A549 (cell line): ENCODE results near the gene GULP1. TPM values are rescaled to one million over a fixed set of nuclear protein-coding genes. Genes with fewer than 3 reads are reported as not detected.
A peak's percentile ranks its signal among the peaks of the same experiment; 100 is the strongest.

ENCODE experiments used
- ATAC-seq, 2 experiments: fragments of 200-7000 bp in 1 of 2; fragments of >200 bp in 1 of 2; cut with Nextera tagmentation in 1 of 2; cut with Tn5 transposase in 1 of 2; 3 replicates each; pipeline versions ENCODE4 v1.8.0 to v1.9.1; 2018 to 2020; ENCODE audit warnings: mild to moderate bottlenecking in 1 of 2, moderate library complexity in 1 of 2
- CTCF ChIA-PET: fragments of 300-600 bp; sonication (Branson Sonifier 250); formaldehyde crosslinking; extraction: SDS; loops from one replicate; lab custom pipeline; 2021; ENCODE audit warnings: antibody characterized with exemption, inconsistent platforms; lab: Yijun Ruan, JAX
- POLR2A ChIA-PET: fragments of 350-600 bp; formaldehyde crosslinking; extraction: SDS; loops from one replicate; lab custom pipeline; 2021; ENCODE audit warnings: antibody characterized with exemption, inconsistent platforms; lab: Yijun Ruan, JAX
- DNase-seq, 2 experiments: peaks; one replicate each; pipeline versions ENCODE4 v3.0.0 to v3.0.0-alpha.2; 2011 to 2016; ENCODE audit warnings: low read depth in 1 of 2, low spot score in 1 of 2
- FAIRE-seq: peaks from 2 replicates; lab custom pipeline; 2011; peaks lifted over from hg19 to GRCh38; lab: Jason Lieb, UNC
- H3K27ac ChIP-seq, 2 experiments: fragments of >200 bp; sonication (Bioruptor Twin); formaldehyde crosslinking; 3 replicates each; pipeline ENCODE4 v1.5.1; 2016 to 2017
- H3K4me1 ChIP-seq: fragments of >200 bp; sonication (Bioruptor Twin); formaldehyde crosslinking; 3 replicates; pipeline ENCODE4 v1.6.1; 2016
- H3K4me2 ChIP-seq: fragments of >200 bp; sonication (Bioruptor Twin); formaldehyde crosslinking; 3 replicates; pipeline ENCODE4 v1.6.1; 2016
- H3K4me3 ChIP-seq: fragments of >200 bp; sonication (Bioruptor Twin); formaldehyde crosslinking; 3 replicates; pipeline ENCODE4 v1.5.1; 2016
- H3K9me3 ChIP-seq: fragments of >200 bp; sonication (Bioruptor Twin); formaldehyde crosslinking; 3 replicates; pipeline ENCODE4 v1.6.1; 2016
- CBX8 ChIP-seq: fragments of 200-600 bp; sonication (generic); IDR thresholded peaks from 2 replicates; pipeline ENCODE4 v1.6.1; 2016
- CEBPB ChIP-seq, 2 experiments: fragments of >200 bp in 1 of 2; sonication (Bioruptor Twin) in 1 of 2; formaldehyde crosslinking in 1 of 2; IDR thresholded peaks; 2 replicates each; pipeline ENCODE4 v1.6.1; 2012 to 2016
- FOSL2 ChIP-seq, 2 experiments: fragments of 450-650 bp in 1 of 2; fragments of >200 bp in 1 of 2; sonication (Bioruptor Twin) in 1 of 2; formaldehyde crosslinking; IDR thresholded peaks; 2 replicates each; pipeline versions ENCODE4 v1.5.0 to v1.6.1; 2016 to 2020; ENCODE audit warnings: mild to moderate bottlenecking in 1 of 2, moderate library complexity in 1 of 2
- HOXB13 ChIP-seq: fragments of 250-450 bp; sonication (Bioruptor Pico); IDR thresholded peaks from 2 replicates; pipeline ENCODE4 v1.5.0; 2020; ENCODE audit warnings: low read depth, mild to moderate bottlenecking, moderate library complexity
- MAFK ChIP-seq: fragments of 450-650 bp; IDR thresholded peaks from 2 replicates; pipeline ENCODE4 v1.6.1; 2014; ENCODE audit not compliant: partially characterized antibody
- NR3C1 ChIP-seq: fragments of >200 bp; sonication (Bioruptor Twin); formaldehyde crosslinking; IDR thresholded peaks from 3 replicates; pipeline ENCODE4 v1.6.1; 2017
- POLR2A ChIP-seq: IDR thresholded peaks from 2 replicates; pipeline ENCODE4 v1.6.1; 2012; ENCODE audit warnings: mild to moderate bottlenecking, low read length
- RNF2 ChIP-seq: fragments of 200-600 bp; sonication (generic); IDR thresholded peaks from 2 replicates; pipeline ENCODE4 v1.6.1; 2016; ENCODE audit warnings: low read depth, mild to moderate bottlenecking, antibody characterized with exemption, moderate library complexity, borderline replicate concordance
- SMC3 ChIP-seq: fragments of >200 bp; sonication (Bioruptor Twin); formaldehyde crosslinking; IDR thresholded peaks from 3 replicates; pipeline ENCODE4 v1.6.1; 2018; ENCODE audit warnings: inconsistent platforms
- ZFP36 ChIP-seq: fragments of 450-650 bp; IDR thresholded peaks from 2 replicates; pipeline ENCODE4 v1.6.1; 2014; ENCODE audit warnings: borderline replicate concordance; ENCODE audit not compliant: partially characterized antibody
- WGBS: methylation state at CpG from one replicate; pipeline ENCODE4 v1.1.6; 2017; ENCODE audit errors: missing lambda C conversion rate; 5-methylcytosine and 5-hydroxymethylcytosine counted together
- polyA plus RNA-seq, 4 experiments: library from polyadenylated mRNA; depleted of rRNA in 3 of 4; stranded (reverse); fragments of >200 nt; fragmentation: RNase III in 1 of 4; extraction: RNeasy Plus Mini Kit Qiagen cat#74134 plus additional on column Dnase treatment in 1 of 4; gene quantifications; 2 replicates in 3 of 4; 3 replicates in 1 of 4; pipeline ENCODE4 v1.2.3, GENCODE V29; 2011 to 2017
- TF ChIP-seq, protein P1 (sequence below): fragments of >200 bp; sonication (Bioruptor Twin); formaldehyde crosslinking; IDR thresholded peaks from 3 replicates; pipeline ENCODE4 v1.6.1; 2016
- TF ChIP-seq, protein P2 (sequence below): fragments of 200-600 bp; sonication (generic); IDR thresholded peaks from 2 replicates; pipeline ENCODE4 v1.6.1; 2016; ENCODE audit warnings: antibody characterized with exemption, mild to moderate bottlenecking, moderate library complexity
- TF ChIP-seq, protein P3 (sequence below): fragments of 250-450 bp; sonication (Bioruptor Pico); IDR thresholded peaks from 2 replicates; pipeline ENCODE4 v1.5.0; 2021; ENCODE audit warnings: mild to moderate bottlenecking, moderate library complexity, borderline replicate concordance
- TF ChIP-seq, protein P4 (sequence below): fragments of >200 bp; sonication (Bioruptor Twin); formaldehyde crosslinking; IDR thresholded peaks from 3 replicates; pipeline ENCODE4 v1.5.1; 2016

Gene GULP1
- polyA plus RNA-seq, 2 of the 4 experiments (the other 2 are of a cell fraction): 30.7 to 89.2 TPM

DNA sequence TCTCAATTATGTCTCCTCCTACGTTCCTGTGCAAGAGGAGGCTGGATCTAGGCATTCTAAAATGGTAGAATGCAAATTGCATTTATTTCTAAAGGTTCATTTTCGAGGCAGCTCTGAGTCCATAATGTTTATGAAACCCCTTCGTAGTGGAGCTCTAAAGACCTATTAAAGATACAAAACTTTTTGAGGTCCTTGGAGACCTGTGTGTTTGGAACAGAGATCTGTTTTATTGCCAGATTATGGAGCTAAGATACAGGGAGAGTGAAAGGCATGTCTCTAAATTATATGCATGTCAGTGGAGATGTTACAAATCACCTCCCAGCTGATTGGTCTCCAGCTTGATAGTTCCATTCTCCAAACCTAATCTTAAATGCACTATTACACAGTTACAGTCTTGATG is 335.8 kb downstream of the GULP1 start:
- Histone ChIP-seq H3K9me3 (no peaks in the 10 kb centered on the region), H3K4me3 (no peak overlapping the region), H3K4me1 (peaks cover 23% of the 10 kb centered on the region), H3K27ac (no peak overlapping the region), H3K4me2 (no peak overlapping the region)
- CTCF ChIA-PET: no interaction called here
- POLR2A ChIA-PET: no interaction called here
- DNase-seq (no peak), FAIRE-seq (no peak), ATAC-seq (no peak)
- 68% methylated on average over 3 of the region's 3 CpGs for WGBS
- TF ChIP-seq, protein P1, sequence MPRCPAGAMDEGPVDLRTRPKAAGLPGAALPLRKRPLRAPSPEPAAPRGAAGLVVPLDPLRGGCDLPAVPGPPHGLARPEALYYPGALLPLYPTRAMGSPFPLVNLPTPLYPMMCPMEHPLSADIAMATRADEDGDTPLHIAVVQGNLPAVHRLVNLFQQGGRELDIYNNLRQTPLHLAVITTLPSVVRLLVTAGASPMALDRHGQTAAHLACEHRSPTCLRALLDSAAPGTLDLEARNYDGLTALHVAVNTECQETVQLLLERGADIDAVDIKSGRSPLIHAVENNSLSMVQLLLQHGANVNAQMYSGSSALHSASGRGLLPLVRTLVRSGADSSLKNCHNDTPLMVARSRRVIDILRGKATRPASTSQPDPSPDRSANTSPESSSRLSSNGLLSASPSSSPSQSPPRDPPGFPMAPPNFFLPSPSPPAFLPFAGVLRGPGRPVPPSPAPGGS: no peak
- TF ChIP-seq, protein P2, sequence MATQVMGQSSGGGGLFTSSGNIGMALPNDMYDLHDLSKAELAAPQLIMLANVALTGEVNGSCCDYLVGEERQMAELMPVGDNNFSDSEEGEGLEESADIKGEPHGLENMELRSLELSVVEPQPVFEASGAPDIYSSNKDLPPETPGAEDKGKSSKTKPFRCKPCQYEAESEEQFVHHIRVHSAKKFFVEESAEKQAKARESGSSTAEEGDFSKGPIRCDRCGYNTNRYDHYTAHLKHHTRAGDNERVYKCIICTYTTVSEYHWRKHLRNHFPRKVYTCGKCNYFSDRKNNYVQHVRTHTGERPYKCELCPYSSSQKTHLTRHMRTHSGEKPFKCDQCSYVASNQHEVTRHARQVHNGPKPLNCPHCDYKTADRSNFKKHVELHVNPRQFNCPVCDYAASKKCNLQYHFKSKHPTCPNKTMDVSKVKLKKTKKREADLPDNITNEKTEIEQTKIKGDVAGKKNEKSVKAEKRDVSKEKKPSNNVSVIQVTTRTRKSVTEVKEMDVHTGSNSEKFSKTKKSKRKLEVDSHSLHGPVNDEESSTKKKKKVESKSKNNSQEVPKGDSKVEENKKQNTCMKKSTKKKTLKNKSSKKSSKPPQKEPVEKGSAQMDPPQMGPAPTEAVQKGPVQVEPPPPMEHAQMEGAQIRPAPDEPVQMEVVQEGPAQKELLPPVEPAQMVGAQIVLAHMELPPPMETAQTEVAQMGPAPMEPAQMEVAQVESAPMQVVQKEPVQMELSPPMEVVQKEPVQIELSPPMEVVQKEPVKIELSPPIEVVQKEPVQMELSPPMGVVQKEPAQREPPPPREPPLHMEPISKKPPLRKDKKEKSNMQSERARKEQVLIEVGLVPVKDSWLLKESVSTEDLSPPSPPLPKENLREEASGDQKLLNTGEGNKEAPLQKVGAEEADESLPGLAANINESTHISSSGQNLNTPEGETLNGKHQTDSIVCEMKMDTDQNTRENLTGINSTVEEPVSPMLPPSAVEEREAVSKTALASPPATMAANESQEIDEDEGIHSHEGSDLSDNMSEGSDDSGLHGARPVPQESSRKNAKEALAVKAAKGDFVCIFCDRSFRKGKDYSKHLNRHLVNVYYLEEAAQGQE: no peak
- TF ChIP-seq CBX8: no peak
- TF ChIP-seq MAFK: no peak
- no peak for TF ChIP-seq CEBPB (IDR thresholded peaks at IDR 0.05)
- TF ChIP-seq SMC3: no peak
- TF ChIP-seq ZFP36: no peak
- TF ChIP-seq, protein P3, sequence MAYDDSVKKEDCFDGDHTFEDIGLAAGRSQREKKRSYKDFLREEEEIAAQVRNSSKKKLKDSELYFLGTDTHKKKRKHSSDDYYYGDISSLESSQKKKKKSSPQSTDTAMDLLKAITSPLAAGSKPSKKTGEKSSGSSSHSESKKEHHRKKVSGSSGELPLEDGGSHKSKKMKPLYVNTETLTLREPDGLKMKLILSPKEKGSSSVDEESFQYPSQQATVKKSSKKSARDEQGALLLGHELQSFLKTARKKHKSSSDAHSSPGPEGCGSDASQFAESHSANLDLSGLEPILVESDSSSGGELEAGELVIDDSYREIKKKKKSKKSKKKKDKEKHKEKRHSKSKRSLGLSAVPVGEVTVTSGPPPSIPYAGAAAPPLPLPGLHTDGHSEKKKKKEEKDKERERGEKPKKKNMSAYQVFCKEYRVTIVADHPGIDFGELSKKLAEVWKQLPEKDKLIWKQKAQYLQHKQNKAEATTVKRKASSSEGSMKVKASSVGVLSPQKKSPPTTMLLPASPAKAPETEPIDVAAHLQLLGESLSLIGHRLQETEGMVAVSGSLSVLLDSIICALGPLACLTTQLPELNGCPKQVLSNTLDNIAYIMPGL: no peak
- TF ChIP-seq POLR2A: no peak
- TF ChIP-seq, protein P4, sequence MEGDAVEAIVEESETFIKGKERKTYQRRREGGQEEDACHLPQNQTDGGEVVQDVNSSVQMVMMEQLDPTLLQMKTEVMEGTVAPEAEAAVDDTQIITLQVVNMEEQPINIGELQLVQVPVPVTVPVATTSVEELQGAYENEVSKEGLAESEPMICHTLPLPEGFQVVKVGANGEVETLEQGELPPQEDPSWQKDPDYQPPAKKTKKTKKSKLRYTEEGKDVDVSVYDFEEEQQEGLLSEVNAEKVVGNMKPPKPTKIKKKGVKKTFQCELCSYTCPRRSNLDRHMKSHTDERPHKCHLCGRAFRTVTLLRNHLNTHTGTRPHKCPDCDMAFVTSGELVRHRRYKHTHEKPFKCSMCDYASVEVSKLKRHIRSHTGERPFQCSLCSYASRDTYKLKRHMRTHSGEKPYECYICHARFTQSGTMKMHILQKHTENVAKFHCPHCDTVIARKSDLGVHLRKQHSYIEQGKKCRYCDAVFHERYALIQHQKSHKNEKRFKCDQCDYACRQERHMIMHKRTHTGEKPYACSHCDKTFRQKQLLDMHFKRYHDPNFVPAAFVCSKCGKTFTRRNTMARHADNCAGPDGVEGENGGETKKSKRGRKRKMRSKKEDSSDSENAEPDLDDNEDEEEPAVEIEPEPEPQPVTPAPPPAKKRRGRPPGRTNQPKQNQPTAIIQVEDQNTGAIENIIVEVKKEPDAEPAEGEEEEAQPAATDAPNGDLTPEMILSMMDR: no peak
- TF ChIP-seq NR3C1: no peak
- no peak for TF ChIP-seq RNF2

DNA sequence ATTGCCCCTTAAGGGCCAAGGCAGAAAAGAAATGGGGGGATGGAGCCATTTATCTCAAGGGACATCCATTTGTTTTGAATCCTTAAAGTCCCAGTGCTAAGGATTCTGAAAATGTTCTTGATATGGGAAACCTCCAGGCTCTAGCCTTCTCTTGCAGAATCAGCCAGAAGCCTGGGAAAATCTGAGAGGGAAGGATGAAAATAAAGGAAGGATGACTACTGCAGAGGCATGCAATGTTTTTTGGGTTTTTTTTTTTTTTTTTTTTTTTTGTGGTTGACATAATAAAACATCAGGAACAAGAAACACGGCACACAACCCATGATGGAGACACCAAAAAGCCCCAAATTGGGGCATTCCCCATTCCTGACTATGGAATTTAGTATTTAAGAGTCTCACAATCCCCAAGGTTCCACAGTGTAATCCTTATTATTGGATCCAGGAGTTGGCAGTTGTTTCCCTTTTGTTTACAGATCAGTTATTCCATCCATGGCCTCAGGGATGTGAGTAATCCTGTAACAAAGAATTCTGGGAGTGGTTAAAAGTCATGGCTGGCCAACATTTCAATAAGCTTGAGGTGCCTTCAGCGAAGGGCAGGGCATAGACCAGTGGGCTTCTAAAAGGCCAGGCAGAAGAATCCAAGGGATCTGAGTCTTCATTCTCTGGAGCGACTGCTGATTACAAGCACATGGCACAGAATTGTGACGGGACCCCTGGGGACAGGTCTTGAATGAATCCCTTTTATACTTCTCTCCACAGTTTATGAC is 337.5 kb downstream of the GULP1 start:
- FAIRE-seq (no peak), ATAC-seq (peak; percentile 80 to 91; a peak in 5 of 6 replicates), DNase-seq (peak; percentile 4 to 63)
- POLR2A ChIA-PET: no interaction called here
- 50% methylated on average over 4 of the region's 4 CpGs for WGBS
- Histone ChIP-seq H3K4me3 (no peak overlapping the region), H3K4me1 (peaks cover 23% of the 10 kb centered on the region), H3K27ac (peak overlapping the region; percentile 3 to 58; a peak in 4 of 6 replicates), H3K9me3 (no peaks in the 10 kb centered on the region), H3K4me2 (peak overlapping the region; percentile 39)
- TF ChIP-seq HOXB13 (CRISPR knock-in tag) (no peak), FOSL2 (IDR thresholded peaks at IDR 0.05) (no peak), FOSL2 (CRISPR knock-in tag; IDR thresholded peaks at IDR 0.05) (peak; percentile 43; the same call in 1 of the 2 replicates)
- CTCF ChIA-PET: no interaction called here
